Stimulated activated CD4-positive, alpha-beta T cell treated with anti-CD3 and anti-CD28 coated beads, TNF-alpha, amount 100 ng/mL, for 24 hours (primary cell): ENCODE data around the gene NIPBL.
"Not testable (repeated sequence)": the region's sequence is repeated elsewhere in the genome, so short reads cannot be mapped to it uniquely, and the experiment has no call there.

Experiments used
- DNase-seq, 3 experiments: peaks; one replicate each; pipeline ENCODE4 v3.0.0-alpha.2; 2020; ENCODE audit warnings: low read depth in 3 of 3

The NIPBL gene, protein sequence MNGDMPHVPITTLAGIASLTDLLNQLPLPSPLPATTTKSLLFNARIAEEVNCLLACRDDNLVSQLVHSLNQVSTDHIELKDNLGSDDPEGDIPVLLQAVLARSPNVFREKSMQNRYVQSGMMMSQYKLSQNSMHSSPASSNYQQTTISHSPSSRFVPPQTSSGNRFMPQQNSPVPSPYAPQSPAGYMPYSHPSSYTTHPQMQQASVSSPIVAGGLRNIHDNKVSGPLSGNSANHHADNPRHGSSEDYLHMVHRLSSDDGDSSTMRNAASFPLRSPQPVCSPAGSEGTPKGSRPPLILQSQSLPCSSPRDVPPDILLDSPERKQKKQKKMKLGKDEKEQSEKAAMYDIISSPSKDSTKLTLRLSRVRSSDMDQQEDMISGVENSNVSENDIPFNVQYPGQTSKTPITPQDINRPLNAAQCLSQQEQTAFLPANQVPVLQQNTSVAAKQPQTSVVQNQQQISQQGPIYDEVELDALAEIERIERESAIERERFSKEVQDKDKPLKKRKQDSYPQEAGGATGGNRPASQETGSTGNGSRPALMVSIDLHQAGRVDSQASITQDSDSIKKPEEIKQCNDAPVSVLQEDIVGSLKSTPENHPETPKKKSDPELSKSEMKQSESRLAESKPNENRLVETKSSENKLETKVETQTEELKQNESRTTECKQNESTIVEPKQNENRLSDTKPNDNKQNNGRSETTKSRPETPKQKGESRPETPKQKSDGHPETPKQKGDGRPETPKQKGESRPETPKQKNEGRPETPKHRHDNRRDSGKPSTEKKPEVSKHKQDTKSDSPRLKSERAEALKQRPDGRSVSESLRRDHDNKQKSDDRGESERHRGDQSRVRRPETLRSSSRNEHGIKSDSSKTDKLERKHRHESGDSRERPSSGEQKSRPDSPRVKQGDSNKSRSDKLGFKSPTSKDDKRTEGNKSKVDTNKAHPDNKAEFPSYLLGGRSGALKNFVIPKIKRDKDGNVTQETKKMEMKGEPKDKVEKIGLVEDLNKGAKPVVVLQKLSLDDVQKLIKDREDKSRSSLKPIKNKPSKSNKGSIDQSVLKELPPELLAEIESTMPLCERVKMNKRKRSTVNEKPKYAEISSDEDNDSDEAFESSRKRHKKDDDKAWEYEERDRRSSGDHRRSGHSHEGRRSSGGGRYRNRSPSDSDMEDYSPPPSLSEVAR (N-terminal part only)

DNA sequence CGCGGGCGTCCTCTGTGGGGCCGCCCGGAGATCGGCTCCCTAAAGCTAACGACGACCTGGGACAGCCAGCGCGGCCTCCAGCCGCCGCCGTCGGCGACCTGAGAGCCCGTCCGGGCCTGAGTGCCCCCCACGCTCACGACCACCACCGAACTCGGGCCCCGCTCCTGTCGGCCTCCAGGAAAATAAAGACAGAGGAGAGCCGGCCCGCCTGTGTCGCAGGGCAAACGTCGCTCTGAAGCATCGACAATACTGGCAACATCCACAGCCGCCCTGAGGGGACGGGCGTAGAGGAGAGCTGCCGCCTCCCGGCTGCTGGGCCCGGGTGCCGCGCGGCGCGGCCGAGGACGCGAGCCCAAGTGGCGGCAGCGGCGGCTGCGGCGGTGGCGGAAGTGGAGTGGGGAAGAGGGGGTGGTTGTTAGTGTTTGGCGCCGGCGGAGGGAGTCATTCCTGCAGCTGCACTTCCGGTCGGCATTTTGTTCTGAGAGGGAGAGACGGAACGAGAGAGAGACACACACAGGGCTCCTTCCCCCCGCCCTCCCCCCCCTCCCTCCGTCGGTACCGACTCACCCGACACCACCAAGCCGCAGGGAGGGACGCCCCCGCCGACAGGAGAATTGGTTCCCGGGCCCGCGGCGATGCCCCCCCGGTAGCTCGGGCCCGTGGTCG lies at the start of gene NIPBL:
NIPBL (plus strand) TSS at position 471 of the 666 bp plus-strand sequence. CDS start 76,928 bp downstream, outside the sequence.
- peak; percentile 82 to 86 (median 83) for DNase-seq

DNA sequence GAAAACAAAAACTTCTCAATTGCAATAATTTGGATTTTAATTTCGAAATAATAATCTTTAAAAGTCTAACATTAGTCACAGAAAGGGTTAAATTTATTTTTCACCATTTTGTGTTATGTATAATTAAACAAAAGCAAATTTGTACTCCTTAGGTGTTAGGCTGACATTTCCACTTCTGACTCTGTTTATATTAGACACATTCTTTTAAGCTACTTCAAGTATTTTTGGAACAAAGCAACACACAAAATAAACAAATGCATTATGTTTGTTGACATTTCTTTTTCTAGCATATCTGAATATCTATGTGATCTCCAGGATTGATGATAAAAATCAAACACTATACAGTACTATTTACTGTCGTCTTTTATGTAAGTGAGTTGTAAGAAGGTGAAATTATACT lies 44.3 kb upstream of the NIPBL start:
- DNase-seq, result no peak

DNA sequence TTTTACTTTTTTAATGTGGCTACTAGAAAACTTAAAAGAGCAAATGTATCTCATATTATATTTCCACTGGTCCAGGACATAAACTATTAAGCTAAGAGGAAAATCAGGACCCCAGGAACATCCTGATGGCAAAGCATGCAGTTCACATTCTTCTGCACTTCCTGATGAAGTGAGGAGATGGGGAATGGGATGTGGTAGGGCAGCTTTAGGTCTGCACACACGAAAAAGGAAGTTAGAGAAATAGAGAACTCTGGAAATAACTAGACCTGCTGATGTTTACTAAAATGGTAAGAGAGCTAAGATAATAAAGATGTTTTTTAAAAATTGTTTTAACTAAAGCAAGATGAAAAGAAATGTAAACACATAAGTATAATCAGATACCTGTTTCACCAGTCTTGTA lies 39.7 kb upstream of the NIPBL start:
- no peak for DNase-seq

DNA sequence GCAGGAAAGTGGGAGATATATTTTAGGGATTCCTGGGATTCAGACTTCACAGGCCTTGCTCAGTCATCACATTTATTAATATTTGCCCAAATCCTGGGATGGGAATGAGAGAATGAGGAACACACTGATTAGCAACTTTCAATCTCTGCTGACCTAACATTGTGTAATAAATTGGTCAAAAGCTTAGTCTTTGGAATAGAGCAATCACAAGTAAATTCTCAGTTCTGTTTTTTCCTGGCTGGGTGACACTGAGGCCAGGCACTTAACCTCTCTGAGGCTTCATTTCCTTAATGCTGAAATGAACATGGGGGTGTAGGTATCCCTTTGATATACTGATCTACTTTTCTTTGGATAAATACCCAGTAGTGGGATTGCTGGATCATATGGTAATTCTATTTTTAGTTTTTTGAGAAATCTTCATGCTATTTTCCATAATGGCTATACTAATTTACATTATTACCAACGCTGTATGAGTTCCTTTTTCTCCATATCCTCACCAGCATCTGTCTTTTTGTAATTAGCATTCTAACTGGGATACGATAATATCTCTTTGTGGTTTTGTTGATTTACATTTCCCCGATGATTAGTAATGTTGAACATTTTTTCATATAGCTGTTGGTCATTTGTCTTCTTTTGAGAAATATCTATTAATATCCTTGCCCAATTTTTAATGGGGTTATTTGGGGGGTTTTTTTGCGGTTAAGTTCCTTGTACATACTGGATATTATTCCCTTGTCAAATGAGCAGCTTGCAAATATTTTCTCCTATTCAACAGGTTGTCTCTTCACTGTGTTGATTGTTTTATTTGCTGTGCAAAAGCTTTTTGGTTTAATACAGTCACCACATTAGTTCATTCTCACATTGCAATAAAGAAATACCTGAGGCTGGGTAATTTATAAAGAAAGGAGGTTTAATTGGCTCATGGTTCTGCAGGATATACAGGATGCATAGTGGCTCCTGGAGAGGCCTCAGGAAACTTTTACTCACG lies 36.8 kb upstream of the NIPBL start:
- DNase-seq, result no peak

DNA sequence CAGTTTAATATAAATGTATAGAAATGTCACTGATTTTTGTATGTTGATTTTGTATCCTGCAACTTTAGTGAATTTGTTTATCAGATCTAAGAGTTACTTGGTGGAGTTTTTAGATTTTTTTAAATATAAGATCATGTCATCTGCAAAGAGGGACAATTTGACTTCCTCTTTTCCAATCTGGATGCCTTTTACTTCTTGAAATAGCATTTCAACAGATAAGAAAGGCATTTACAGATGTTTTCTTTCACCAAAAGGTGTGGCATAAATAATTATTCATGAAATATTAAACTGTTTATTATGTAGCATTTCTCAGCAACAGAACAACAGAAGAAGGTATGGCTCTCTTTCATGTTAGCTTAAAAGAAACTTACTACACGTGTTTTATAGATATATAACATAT lies 34.9 kb upstream of the NIPBL start:
- DNase-seq, result no peak

DNA sequence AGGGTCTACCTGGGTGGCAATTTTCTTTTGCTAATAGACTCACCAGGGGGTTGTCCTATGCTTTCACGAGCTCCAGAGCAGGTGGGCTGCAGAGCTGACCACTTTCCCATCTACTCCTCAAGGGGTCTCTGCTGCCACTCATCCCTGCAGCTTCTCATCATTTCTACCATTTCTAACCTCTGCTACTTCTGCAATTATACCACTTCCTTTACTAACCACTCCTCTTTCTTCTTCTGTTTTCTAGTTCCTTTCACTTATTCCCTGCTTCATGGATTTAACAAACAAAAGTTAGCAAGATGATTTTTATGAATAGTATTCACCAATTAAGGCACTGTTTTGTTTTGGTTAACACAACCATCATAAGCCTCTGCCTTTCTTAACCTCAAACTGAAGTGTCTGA lies 34.5 kb upstream of the NIPBL start:
- no peak for DNase-seq

DNA sequence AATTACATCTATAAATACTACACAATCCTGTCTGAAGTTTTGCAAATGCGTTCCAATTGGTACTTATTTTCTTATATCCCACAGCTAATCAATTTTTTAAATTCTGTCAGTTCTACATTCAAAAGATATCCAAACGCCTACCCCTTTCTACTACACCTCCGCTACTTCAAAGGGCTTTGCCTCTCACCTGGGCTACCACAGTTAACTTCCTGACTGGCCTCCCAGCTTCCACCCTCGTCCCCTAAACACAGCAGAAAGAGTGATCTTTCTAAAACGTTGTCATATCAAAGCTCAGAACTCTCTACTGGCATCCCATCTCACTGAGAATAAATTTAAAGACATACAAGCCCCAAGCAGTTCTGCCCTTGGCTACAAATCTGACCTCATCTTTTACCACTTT lies 32.3 kb upstream of the NIPBL start:
- DNase-seq, result no peak

DNA sequence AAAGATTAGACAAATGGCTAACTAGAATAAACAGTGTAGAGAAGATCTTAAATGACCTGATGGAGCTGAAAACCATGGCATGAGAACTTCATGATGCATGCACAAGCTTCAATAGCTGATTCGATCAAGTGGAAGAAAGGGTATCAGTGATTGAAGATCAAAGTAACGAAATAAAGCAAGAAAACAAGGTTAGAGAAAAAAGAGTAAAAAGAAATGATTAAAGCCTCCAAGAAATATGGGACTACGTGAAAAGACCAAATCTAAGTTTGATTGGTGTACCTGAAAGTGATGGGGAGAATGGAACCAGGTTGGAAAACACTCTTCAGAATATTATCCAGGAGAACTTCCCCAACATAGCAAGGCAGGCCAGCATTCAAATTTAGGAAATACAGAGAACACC lies 28.0 kb upstream of the NIPBL start:
- DNase-seq, result not testable (repeated sequence)

DNA sequence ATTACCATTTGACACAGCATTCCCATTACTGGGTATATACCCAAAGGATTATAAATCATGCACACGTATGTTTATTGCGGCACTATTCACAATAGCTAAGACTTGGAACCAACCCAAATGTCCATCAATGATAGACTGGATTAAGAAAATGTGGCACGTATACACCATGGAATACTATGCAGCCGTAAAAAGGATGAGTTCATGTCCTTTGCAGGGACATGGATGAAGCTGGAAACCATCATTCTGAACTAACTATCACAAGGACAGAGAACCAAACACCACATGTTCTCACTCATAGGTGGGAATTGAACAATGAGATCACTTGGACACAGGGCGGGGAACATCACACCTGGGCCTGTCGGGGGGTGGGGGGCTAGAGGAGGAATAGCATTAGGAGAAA lies 23.7 kb upstream of the NIPBL start:
- DNase-seq, result not testable (repeated sequence)

DNA sequence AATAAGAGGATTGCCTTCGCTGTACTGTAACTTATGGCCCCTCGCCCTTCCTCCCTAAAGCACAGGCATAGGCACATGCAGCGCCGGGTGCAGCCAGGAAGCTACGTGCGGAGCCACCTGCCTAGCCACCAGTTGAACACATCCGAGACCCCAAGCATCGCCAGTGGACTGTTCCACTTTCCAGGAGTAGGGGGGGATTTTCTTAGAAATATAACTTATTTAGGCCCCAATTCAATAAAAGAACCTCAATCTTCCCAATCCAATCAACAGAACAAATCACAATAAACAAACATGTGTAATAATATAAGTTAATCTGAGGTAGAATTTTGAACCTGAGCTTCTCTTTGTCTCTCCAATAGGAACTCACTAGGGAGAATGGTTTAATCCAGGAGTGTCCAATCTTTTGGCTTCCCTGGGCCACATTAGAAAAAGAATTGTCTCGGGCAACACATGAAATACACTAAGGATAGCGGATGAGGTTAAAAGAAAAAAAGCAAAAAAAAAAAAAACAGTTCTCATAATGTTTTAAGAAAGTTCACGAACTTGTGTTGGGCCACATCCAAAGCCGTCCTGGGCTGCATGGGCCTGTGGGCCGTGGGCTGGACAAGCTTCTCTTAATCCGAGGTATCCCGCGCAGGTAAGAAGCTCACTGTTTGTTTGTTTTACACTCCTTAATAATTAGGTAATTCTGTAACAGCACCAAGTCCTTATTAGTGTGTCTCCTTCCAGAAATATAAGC lies 22.0 kb upstream of the NIPBL start:
- DNase-seq, result no peak

DNA sequence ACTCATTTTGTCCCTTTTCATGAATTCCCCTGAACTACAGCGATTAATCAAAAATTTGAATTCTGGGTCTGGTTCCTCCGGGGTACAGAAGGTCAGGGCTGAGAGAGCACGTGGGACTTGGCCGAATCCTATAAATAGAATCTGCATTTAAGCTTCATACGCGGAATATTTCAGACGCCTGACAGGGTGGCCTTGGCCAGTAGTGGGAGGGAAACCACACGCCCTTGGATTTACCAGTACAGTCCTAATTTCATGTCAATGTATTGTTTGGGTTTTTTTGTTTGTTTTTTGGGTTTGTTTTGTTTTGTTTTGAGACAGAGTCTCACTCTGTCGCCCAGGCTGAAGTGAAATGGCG lies 21.5 kb upstream of the NIPBL start:
- DNase-seq, result no peak

DNA sequence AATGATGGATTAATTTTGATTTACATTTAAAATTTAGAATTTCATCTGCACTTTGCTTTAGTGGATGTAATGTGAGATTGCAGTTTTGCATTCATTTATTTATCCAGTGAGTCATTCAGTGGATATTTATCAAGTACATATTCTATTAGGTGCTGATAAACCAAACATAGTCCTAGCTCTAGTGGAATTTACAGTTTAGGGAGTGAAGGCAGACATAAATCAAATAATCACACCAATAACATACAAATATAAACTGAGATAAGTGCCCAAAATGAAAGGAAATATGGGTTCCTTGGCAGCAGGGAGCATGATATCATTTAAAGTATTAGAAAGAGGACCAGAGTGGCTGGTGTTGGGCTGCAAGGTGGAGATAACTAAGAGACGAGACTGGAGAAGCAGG lies 14.7 kb upstream of the NIPBL start:
- no peak for DNase-seq

DNA sequence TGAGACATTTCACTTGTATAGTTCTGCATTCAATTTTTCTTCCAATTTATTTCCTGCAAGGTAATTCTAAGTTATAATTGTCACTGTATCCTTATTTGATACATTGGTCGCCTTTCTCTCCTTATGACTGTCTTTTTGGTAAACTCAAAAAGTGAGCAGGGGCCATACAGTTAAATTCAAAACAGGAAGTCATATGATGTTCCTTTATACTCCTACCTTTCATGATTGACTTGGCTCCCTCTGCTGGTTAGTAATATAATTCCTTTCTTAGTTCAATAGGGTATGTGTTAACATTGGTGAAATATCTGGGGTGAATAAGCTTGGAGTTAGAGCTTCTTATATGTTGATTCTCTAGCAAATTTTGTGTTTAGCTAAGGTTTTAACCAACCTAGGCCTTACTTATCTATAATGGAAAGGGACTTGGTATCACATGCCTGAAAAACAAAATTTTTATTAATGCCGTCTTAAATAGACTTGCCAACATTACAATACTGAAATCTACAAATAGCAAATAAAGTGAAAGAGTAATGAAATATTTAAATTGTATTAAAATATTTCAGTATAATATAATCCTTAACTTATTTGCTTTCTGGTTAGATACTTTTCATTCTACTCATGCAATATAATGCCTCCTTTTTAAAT lies 6.0 kb upstream of the NIPBL start:
- DNase-seq, result no peak

DNA sequence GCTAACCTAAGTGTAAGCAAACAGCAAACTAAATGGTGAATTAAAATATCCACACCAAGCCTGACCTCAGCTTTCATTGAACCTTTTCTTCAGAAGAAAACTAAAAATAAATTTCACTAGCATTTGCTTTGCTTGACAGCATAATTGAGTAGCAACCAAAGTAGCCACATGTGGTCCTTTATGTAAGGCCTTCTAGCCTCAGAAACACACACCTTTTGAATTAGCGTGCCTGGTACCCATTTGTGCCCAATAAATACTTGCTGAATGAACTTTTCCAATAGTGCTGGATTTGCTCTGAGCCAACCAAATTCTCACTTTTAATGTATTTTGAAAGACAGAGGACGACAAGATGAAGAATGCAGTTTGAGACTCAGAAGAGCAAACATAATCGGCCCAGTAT lies 2.1 kb upstream of the NIPBL start:
- DNase-seq, result no peak

DNA sequence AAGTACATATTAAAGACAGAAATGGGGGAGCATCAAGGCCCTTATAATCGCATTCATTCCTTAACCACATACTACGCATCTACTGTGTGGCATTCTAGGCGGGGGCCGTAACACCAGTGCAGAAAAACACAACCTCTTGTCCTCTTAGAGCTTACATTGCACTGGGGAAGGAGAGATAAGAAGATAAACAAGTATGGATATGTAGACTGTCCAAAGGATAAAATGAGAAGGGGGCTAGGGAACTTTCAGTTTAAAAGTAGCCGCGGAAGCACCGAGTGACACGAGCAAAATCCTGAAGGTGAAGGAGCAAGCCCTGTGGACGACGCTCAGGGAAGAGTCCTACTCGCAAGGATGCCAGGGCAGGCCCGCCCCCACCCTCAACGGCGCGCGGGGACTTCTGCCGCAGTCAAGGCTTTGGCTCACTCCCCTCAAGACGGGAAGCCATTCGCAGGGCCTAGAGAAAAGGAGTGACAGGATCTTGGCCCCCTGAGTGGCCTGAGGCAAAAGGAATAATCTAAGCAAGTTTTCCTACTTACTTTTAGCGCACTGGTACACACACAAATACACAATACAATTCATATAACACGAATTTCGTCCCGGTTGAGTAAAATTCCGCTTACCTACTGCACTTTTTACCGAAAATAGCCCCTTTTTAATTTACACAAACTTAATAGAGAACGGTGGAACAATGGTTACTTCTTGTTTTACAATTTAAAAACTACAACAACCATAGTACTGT lies 1.3 kb upstream of the NIPBL start:
- peak in 1 of 3 experiments; percentile 46 for DNase-seq

DNA sequence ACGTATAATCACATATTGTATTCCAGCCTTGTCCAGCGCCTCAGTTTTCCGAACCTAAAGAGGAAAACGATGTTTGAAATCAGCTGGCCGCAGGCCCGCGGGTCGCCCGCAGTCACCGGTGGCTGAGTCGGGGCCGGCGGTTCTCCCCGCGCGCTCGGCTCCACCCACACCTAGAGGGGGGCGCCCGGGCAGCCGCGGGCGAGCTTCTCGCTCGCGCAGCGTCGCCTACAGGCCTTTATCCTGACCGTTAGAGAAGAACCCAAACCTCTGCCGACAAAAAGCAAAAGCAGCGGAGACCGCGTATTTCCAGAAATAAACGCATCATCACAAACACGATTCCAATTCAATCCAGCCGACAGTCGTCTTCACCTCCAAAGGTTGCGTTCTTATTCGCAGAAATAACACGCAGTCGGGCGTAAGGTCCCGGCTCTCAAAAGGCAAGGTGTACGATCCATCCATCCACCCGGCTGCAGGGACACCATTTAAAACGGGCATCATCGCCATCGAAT lies 725 bp upstream of the NIPBL start:
- peak; percentile 42 to 64 (median 43) for DNase-seq

DNA sequence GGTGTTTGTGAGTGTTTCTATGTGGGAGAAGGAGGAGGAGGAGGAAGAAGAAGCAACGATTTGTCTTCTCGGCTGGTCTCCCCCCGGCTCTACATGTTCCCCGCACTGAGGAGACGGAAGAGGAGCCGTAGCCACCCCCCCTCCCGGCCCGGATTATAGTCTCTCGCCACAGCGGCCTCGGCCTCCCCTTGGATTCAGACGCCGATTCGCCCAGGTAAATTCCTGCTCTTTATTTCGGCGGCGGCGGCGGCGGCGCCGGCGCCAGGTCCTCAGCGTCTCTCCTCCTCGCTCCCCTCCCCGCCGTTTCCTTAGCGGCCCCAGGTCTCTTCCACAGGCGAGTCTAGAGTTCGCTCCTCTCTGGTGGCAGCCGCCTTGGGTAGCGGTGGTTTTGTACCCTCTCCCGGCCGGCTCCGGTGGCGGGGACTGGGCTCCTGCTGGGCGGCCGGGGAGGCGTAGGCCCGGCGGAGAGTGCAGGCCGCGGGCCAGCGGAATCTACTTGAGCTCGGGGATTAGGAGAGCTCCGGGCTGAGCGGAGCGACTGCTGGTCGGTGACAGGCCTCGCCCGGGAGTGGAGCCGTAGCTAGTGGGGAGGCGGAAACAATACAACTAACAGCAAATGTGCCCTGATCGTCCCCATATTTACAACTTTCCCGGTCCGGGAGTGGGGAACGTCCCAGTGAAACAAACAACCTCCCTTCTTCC lies 547 bp downstream of the NIPBL start:
- DNase-seq, result peak; percentile 17 to 50 (median 22)
